ENCODE measurements around the gene UBE2J2. TPM values are rescaled to one million over a fixed set of nuclear protein-coding genes. Genes with fewer than 3 reads are reported as not detected.

The UBE2J2 gene
- total RNA-seq, 1 donor from 2014 or later: 30.0 TPM

DNA sequence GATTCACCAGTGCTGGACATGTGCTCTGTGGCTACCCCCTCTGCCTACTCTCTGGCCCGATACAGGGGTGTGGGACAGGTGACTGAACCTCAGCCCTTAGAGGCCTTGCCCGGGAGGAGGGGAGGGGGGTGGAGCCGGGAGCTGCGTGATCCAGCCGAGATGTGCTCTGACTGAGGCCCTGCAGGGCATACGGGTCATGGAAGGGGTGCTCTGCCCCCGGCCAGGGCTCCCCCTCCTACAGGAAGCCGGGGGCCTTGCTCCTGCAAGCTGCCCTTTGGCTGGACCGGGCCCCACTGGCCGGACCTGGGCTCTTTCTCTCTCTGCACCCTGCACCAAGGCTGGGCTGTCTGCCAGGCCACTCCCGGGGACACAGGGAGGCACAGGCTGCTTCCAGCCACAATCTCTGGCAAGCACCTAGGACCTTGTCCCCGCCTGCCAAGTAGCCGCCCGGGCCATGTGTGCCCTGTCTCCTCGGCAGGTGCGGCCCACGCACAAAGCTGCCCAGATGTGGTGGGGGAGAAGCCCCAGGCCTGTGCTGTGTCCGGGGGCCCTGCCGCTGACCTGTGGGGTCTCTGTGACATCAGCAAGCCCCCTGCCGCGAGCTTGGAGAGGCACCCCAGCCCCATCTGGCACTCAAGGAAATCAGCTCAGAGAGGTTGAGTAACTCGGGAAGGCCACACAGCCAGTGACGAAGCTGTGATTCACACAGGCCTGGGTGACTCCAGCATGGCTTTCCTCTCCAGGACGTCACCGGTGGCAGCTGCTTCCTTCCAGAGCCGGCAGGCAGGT lies 8.1 kb upstream of the UBE2J2 start:
- DNase-seq (ENCODE audit: low read depth in 2 of 2): peak; percentile 30 to 67

GRCh38 chr1:1280782-1281481 lies 7.3 kb upstream of the UBE2J2 start:
- DNase-seq (ENCODE audit: low read depth in 2 of 2): no peak

- DNase-seq (ENCODE audit: low read depth in 2 of 2): no peak
Measured at GRCh38 chr1:1279028-1279427, 5.4 kb upstream of the UBE2J2 start.

GRCh38 chr1:1278620-1279019 lies 5.0 kb upstream of the UBE2J2 start:
- no peak for DNase-seq (ENCODE audit: low read depth in 2 of 2)

DNA sequence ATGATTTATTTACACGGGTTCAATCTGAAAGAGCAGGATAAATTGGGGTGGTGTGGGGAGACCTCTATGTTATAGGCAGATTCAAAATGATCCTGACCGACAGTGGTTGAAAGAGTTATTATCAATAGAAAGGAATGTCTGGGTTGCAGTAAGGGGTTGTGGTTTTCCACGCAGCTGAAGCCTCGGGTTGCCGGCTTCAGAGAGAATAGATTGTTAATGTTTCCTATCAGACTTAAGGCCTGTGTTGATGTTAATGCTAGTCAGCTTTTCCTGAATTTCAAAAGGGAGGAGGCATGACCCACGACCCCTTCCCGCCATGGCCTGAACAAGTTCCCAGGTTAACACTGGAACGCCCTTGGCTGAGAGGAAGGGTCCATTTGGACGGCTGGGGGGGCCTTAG lies 2.2 kb upstream of the UBE2J2 start:
- DNase-seq (ENCODE audit: low read depth in 2 of 2): no peak

DNA sequence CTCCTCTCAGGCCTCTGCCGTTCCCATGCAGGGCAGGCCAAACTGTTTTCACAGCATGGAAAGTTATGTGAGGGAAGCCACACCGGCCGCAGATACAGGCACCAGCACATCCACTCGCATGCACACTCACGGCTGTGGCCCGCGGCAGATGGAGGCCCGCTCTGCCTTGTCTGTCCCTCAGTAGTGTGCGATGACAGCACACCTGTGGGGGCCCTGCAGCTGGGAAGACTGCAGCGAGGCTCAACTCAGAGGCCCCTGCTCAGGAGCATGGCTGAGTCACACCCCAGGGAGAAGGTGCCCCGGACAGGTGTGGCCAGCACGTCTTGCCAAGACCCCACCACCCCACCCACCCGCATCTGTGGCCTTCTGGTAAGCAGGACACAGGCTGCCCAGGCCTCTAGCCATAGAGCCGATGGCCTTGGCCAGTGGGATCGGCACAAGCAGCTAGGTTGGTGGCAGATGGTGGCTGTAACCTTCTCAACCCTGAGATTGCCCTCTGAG lies 1.3 kb upstream of the UBE2J2 start:
- no peak for DNase-seq (ENCODE audit: low read depth in 2 of 2)

DNA sequence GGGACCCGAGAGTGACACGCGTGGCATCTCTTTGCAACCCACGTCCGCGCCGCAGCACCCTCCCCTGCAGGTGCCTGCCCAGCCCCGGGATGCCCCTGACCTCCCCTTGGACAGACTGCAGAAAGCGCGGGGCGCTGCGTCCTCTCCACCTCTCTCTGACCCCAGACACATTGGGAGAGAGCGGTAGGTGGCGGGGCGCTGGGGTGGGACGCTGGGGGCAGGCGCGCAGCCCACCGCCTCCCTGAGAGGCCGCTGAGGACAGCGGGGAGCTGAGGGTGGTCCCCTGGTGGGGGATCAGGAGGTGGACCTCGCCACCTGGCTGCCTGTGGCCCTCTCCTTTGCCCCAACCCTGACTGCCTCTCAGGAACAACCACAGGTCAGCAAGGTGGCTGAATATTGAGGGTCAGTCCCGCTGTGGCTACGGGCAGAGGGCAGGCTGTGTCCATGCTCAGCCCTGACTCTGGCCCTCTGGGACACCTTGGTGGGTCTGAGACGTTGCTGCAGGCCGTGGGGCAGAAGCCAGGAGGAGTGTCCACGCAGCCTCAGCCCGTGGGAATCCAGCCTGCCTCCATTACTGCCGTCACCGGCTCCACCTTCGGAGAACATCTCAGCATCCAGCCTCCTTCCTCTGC lies 761 bp upstream of the UBE2J2 start:
- DNase-seq (ENCODE audit: low read depth in 2 of 2): no peak

- peak in 1 of 2 donors; percentile 39 for DNase-seq (ENCODE audit: low read depth in 2 of 2)
Measured at GRCh38 chr1:1273209-1273511, 494 bp downstream of the UBE2J2 start.

- peak in 1 of 2 donors; percentile 75 for DNase-seq (ENCODE audit: low read depth in 2 of 2)
Measured at GRCh38 chr1:1272341-1273208, 1.1 kb downstream of the UBE2J2 start.

DNA sequence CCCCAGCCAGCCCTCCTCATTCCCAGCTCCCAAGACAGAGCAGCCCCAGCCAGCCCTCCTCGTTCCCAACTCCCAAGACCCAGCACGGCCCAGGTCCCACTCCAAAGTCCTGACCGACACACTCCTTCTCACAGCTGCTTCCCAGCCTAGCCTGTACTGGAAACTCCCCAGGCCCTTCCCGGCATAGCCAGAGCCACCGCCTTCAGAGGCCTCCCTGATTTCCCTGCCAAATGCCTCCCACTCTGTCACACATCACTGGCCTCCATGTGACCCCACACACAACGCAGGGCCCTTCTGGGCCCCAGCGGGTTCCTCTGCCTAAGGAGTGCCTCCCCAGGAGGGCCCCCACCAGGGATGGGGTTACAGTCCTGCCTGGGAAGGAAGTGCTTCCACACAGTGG lies 2.8 kb downstream of the UBE2J2 start:
- no peak for DNase-seq (ENCODE audit: low read depth in 2 of 2)

DNA sequence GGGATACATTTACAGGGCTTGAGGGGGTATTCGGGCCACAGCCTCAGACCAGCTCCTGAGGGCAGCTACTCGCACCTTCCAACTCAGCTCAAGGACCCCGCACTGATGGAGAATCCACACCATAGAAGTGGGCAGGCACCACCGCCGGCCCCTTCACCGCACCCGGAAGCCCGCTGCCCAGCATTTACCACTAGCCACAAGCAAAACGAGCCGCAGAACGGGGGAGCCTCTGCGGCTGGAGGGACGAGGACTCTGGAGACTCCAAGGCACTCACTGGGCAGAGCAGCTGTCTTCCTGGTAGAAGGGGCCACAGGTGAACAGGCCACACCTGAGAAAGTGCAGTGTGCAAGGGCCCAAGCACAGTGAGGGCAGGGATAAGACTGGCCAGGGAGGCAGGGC lies 5.4 kb downstream of the UBE2J2 start:
- no peak for DNase-seq (ENCODE audit: low read depth in 2 of 2)

DNA sequence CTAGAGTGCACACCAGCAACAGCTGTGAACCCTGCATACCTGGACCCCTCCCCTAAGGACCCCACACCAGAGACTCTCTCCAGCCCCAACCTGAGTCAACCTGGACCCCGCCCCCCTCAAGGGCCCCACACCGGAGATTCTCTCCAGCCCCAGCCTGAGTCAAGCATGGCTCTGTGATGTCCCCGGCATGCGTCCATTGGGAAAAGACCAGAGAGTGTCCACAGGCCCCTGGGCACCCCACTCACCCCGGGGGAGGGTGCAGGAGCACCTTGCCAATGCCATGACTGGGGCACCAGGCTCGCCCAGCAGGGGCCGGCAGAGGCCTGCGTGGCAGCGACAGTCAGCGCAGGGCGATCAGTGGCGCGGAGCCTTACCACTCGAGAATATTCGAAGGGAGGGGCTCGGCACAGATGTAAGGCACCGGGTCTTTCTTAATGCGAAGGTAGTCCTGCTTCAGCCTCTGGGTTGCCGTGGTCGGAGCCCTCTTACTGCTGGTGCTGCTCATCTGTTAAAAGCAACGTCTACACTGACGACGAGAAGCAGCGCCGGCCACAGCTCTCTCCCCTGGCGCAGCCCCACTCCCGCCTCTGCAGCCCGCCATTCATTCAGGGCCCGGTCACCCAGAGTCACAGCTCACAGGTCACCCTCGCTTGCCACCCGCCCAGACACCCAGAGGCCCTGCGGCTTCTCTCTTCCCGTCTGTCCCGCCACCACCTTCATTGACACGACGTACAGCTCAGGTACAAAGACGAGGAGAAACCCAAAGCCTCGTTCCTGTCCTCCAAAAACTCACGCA lies 6.0 kb downstream of the UBE2J2 start:
- DNase-seq (ENCODE audit: low read depth in 2 of 2): no peak

GRCh38 chr1:1264868-1265272 lies 8.8 kb downstream of the UBE2J2 start:
- DNase-seq (ENCODE audit: low read depth in 2 of 2): peak in 1 of 2 donors; percentile 28

GRCh38 chr1:1264026-1264425 lies 9.6 kb downstream of the UBE2J2 start:
- DNase-seq (ENCODE audit: low read depth in 2 of 2): no peak

DNA sequence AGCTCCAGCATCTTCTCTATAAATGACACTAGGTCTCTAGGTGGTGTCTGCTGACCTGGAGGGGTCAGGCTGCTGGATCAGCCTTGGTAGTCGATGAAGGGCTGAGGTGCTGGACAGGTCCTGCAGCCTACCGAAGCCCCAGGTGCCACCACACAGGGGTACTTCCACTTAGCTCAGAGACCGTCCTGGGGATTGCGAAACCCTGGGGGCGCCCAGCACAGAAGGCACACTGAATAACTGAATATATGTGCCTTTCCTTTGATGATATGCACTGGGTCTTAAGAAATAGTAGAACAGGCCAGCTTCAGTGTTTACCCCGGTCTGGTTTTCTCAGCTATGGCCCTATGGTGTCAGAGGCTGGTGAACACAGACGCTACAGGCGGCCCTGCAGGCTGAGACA lies 10.9 kb downstream of the UBE2J2 start:
- no peak for DNase-seq (ENCODE audit: low read depth in 2 of 2)

- no peak for DNase-seq (ENCODE audit: low read depth in 2 of 2)
Measured at GRCh38 chr1:1262071-1262470, 11.6 kb downstream of the UBE2J2 start.

DNA sequence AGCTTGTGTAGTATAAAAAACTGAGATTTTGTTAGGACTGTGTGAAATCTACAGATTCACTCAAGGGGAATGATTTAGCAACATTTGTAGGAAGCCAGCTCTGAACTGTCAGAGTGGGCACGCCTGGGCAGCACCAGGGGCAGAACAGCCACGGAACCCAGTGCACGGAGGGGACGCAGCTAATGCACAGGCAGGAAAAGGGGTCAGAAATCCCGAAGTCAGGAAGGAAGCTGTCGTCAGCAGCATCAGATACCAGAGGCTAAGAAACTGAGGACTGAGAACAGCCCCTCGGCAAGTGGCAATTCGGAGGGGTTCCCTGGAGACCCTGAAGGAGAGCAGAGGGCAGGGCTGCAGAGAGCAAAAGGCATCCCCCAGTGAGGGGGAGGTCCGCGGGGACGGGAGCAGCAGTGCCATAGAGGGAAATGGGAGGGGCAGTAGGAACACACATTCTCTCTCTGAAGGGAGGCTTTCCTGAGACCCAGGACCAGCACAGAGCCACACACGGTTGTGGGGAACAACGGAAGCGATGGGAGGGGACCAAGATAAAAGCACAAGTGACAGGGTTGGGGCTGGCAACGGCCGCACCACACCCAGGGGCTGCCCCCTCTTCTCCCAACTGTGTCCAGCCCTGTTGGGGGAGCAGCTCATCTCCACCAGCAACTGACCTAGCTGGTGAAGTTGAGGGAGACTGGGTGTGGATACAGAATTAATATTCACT lies 12.7 kb downstream of the UBE2J2 start:
- DNase-seq (ENCODE audit: low read depth in 2 of 2): peak in 1 of 2 donors; percentile 47

DNA sequence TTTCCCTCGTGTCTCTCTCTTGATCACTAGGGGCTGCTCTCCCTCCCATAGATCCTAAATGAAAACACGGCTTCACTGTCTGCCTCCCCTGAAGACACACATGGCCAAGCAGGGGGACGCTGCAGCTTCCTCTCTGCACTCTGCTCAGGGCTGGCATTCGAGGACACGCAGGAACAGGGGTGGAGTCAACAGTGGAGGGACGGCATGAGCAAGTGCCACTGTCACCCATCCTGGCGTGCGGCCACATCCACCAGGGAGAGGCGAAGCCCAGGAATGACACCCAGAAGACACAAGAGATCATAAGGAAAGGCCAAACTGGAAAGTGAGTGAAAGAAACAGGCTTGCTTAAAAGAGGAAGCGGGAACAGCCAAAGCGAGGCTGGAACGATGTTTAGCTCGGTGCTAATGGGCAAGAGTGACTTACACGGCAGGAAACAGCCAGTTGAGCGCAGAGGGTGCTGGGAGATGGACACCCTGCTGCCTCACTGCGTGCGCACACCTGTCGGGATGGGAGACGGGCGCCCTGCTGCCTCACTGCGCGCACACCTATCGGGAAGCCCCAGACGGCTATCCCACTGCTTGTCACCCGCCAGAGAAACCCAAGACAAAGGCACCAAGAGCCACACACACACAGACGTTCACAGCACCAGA lies 13.6 kb downstream of the UBE2J2 start:
- DNase-seq (ENCODE audit: low read depth in 2 of 2): no peak

GRCh38 chr1:1259540-1259939 lies 14.1 kb downstream of the UBE2J2 start:
- no peak for DNase-seq (ENCODE audit: low read depth in 2 of 2)

DNA sequence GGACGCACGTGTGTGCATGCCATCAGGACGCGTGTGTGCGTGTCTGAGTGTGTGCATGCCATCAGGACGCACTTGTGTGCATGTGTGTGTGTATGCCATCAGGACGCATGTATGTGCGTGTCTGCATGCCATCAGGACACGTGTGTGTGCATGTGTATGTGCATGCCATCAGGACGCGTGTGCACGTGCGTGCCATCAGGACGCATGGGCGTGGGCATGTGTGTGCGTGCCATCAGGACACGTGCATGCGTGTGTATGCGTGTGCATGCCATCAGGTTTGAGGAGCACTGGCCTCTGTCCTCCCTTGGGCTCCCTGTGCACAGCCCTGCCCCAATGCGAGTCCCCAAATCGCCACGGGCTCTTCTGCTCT lies 14.6 kb downstream of the UBE2J2 start:
- no peak for DNase-seq (ENCODE audit: low read depth in 2 of 2)
